Measurements from ENCODE around the gene AFG1L. TPM values are rescaled to one million over a fixed set of nuclear protein-coding genes. Genes with fewer than 3 reads are reported as not detected.
"Not testable (repeated sequence)": the region's sequence is repeated elsewhere in the genome, so short reads cannot be mapped to it uniquely, and the experiment has no call there.

The AFG1L gene
- polyA plus RNA-seq, 10 donors = 4.0 to 6.0 (median 5.0) TPM

GRCh38 chr6:108348655-108349349, 53.9 kb downstream of the AFG1L start:
- no peak for DNase-seq

- DNase-seq = no peak
Observed at GRCh38 chr6:108350528-108350927, 55.7 kb downstream of the AFG1L start.

GRCh38 chr6:108353853-108354252, 59.0 kb downstream of the AFG1L start:
- DNase-seq = no peak

GRCh38 chr6:108355120-108355519, 60.3 kb downstream of the AFG1L start:
- DNase-seq = no peak

GRCh38 chr6:108355890-108356289, 61.0 kb downstream of the AFG1L start:
- no peak for DNase-seq

GRCh38 chr6:108359901-108360882, 65.3 kb downstream of the AFG1L start:
- no peak for DNase-seq

- DNase-seq = no peak
Observed at GRCh38 chr6:108360919-108361311, 66.1 kb downstream of the AFG1L start.

- no peak for DNase-seq
Observed at GRCh38 chr6:108361312-108361932, 66.6 kb downstream of the AFG1L start.

GRCh38 chr6:108362455-108362854, 67.6 kb downstream of the AFG1L start:
- no peak for DNase-seq

- no peak for DNase-seq
Observed at GRCh38 chr6:108363113-108363512, 68.3 kb downstream of the AFG1L start.

- no peak for DNase-seq
Observed at GRCh38 chr6:108363889-108364313, 69.0 kb downstream of the AFG1L start.

- DNase-seq = no peak
Observed at GRCh38 chr6:108364470-108364869, 69.6 kb downstream of the AFG1L start.

- no peak for DNase-seq
Observed at GRCh38 chr6:108365478-108365877, 70.6 kb downstream of the AFG1L start.

GRCh38 chr6:108366236-108366635, 71.4 kb downstream of the AFG1L start:
- DNase-seq = no peak

- DNase-seq = no peak
Observed at GRCh38 chr6:108368431-108369030, 73.7 kb downstream of the AFG1L start.

GRCh38 chr6:108380876-108381275, 86.0 kb downstream of the AFG1L start:
- no peak for DNase-seq

- DNase-seq = peak in 1 of 3 donors; percentile 11
Observed at GRCh38 chr6:108383981-108384380, 89.1 kb downstream of the AFG1L start.

GRCh38 chr6:108389190-108389589, 94.3 kb downstream of the AFG1L start:
- DNase-seq = not testable (repeated sequence)

GRCh38 chr6:108395297-108395696, 100.4 kb downstream of the AFG1L start:
- no peak for DNase-seq

GRCh38 chr6:108403236-108403635, 108.4 kb downstream of the AFG1L start:
- DNase-seq = peak; percentile 31 to 81 (median 65)

- peak in 1 of 3 donors; percentile 11 for DNase-seq
Observed at GRCh38 chr6:108406943-108407342, 112.1 kb downstream of the AFG1L start.

Data from muscle of back (tissue), 11 donors.